ENCODE results near the gene NANOG.

- TF ChIP-seq CTCF (conservative IDR thresholded peaks at IDR 0.05) (no peak), EZH2 (IDR thresholded peaks at IDR 0.05; ENCODE audit: low read depth) (no peak)
Observed at GRCh38 chr12:7844116-7844515, 54.9 kb downstream of the NANOG start.

Data from PC-9 (cell line).